ENCODE measurements around the gene TMEM190.

Gene TMEM190

GRCh38 chr19:55352040-55352439 lies 24.6 kb upstream of the TMEM190 start:
- DNase-seq: no peak

GRCh38 chr19:55352549-55353145 lies 24.0 kb upstream of the TMEM190 start:
- no peak for DNase-seq

DNA sequence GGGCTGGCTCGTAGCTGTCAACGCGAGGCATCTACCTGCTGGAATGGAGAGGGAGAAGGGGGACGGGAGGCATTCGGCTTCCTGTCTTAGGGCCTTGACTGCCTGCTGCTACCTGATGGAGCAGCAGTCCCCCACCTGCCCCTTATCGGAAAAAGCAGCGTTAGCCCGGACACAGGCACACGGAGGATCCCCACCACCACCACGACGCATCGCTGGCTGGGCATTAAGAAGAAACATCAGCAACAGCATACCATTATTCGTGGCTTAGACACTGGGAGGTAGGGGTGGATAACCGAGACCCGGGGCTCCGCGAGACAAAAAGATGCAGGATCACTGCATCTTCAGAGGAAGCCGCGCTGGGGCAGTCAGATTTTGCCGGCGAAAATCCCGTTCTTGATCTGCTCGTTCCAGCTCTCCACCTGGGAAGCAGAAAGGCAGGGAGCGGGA lies 23.2 kb upstream of the TMEM190 start:
- DNase-seq: no peak

DNA sequence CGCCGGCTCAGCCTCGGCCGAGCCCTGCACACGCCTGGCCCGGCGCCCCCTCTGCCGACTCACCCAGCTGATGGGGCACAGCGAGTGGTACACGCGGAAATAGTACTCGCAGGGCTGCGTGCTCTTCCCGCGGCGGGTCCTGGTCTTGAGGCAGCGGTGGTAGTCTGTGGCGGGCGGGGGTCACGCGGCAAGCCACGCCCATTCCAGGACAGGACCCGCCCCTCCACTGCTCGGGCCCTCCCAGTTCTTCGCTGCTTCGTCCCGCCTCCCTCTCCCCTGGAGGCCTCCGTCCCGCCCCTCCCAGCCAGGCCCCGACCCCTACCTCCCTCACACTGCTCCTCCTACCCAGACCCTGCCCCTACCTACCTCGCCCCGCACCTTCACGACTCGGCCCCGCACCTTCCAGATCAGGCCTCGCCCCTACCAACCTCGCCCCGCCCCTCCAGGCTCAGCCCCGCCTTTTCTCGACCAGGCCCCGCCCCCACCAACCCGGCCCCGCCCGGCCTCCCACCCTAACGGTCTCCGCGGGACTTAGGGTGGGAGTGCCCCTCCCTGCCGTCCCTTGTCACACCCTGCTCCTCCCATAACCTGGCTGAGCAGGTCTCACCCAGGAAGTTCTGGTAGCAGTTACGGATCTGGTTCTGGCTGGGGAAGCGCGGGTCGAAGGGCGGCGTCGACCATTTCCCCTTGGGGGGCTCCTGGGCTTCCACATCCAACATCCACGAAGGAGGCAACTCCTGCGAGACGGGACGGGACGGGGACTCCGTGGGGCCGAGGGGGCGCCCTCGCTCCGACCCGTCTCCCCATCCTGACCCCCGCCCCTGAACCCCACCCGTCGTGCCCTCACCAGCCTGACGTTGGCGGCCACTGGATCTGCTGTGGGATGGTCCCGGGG lies 22.6 kb upstream of the TMEM190 start:
- peak; percentile 86 for DNase-seq

DNA sequence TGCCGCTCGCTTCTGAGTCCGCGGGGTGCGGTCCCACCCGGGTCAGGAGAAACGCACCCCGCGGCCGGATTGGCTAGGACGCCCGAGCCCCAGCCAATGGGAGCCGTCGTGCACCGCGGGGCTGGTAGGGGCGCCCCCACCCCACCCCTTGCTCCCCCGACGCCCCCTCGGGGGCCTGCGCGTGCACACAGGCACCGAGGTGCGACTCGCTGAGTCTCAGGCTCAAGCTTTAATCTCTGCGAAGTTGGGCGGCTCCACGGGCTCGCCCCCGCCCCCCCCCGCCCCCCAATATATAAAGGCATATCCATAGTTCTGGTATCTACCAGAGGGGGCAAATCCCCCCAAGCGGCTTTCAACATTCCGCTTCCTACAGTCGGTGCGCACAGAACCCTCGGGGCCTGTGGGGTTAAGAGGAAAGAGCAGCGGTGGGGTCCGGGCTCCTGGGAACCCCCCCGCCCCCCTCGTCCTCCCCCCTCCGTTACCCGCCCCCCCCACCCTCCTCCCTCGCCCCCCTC lies 21.9 kb upstream of the TMEM190 start, which contains the start of gene COX6B2:
COX6B2 (minus strand) TSS at position 22 of the 515 bp plus-strand sequence. CDS start 198 bp downstream, outside the sequence.
- DNase-seq: no peak

GRCh38 chr19:55355213-55355821 lies 21.3 kb upstream of the TMEM190 start:
- no peak for DNase-seq

DNA sequence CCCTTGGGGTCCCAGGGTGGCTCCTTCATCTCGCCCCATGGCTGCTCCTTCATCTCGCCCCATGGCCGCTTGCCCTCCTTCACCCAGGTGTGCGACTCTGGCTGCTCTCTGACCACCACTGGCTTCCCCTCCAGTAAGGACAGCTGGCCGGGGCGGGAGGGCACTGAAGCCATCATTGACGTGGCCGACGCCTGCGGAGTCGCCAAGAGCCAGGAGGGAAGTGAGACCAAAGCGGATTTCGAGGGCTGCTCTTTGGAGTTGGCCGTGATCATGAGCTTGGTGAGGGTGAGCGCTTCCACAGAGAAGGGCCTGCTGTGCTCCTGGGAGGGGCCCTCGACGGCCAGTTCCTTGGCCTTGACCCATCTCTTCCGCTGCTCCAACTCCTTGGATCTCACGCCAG lies 18.1 kb upstream of the TMEM190 start:
- DNase-seq: no peak

GRCh38 chr19:55358943-55359908 lies 17.4 kb upstream of the TMEM190 start:
- DNase-seq: no peak

GRCh38 chr19:55360902-55361301 lies 15.7 kb upstream of the TMEM190 start:
- no peak for DNase-seq

GRCh38 chr19:55362174-55362989 lies 14.2 kb upstream of the TMEM190 start:
- DNase-seq: no peak

- DNase-seq: no peak
Observed at GRCh38 chr19:55362990-55363716, 13.5 kb upstream of the TMEM190 start, which contains the start of gene GARIN5B. Gene GARIN5B, minus strand, starts transcription at chr19:55363260. Its CDS starts 194 bp downstream, at chr19:55363066.

DNA sequence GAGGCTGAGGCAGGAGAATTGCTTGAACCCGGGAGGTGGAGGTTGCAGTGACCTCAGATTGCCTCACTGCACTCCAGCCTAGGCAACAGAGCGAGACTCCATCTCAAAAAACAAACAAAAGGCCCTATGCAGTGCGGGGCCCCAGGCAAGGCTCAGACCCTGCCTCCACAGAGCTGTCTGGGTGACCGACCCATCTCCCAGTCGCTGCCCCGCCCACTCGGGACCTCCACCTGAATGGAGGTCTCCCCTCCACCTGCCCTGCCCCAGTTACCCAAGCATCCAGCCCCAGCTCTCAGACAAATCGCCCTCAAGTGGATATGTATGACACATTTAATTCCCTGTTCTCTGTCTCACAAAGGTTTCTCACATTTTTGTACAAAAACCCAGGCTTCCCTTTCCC lies 11.4 kb upstream of the TMEM190 start:
- DNase-seq: no peak

DNA sequence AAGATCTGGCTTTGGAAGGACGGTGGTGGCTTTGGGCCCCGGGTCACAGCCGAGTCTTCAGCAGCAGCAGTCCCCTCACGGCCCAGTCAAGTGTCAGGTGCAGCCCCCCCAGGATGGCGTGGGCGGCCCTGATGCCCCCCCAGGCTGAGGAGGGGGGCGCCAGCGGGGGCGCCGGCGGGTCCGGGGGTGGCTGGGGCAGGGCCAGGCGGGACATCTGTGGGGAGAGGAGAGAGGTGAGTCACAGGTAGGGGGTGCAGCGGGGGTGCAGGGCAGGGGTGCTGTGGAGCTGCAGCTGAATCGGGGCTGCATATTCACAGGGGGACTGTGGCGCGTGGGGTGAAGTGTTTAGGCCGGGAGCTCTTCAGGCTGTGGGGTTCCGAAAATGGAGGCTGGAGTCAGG lies 10.7 kb upstream of the TMEM190 start:
- no peak for DNase-seq

GRCh38 chr19:55366790-55367189 lies 9.8 kb upstream of the TMEM190 start:
- DNase-seq: no peak

DNA sequence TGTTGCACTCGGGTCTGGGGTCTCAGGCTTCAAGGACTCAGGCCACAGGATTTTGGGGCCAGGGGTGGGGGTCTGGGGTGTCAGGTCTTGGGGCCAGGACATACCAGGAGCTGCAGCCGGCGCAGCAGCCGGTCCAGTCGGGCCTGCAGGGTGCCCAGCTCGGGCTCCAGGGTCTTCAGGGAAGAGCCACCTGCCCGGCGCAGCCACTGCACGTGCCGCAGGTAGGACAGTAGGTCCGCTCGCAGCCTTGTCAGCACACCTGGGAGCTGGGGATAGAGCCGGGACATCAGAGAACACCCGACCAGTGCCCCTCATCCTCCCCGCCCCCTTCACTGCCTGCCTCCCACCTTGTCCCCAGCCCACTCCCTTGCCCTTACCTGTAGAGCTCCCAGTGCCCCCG lies 8.5 kb upstream of the TMEM190 start:
- no peak for DNase-seq

DNA sequence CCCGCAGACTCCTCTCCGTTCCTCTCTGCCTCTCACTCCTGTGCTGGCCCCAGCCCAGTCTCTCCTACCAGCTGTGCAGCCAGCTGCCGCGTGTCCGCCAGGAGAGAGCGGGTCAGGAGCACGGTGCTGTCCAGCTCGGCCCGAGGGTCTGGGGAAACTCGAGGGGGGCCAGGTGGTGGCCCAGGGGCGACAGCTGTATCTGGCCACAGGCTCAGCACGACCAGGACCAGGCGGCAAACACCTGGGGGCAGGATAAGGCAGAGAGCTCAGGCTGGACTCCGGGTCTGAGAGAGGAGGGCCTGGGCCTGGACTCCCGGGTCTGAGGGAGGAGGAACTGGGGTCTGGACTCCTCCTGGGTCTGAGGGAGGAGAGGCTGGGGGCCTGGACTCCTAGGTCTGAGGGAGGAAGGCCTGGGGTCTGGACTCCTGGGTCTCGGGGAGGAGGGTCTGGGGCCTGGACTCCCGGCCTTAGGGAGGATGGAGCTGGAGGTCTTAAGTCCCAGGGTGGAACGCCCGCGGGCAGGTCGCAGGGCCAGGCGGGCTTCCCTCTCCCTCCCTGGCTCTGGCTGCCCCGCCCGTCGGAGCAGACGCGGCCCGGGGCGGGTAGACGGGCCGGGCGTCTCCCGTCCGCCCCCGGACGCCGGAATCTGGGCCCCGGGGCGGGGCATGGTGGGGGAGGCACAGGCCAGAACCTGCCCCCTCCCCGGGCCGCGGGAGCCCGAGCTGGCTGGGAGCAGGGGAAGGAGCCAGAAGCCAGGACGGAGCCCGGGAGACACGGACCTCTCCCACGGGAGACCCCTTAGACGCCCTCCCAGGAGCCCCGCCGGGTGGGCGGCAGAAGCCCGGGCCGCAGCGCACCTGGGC lies 7.7 kb upstream of the TMEM190 start:
- peak; percentile 77 for DNase-seq

GRCh38 chr19:55369653-55370304 lies 6.8 kb upstream of the TMEM190 start:
- peak; percentile 73 for DNase-seq

DNA sequence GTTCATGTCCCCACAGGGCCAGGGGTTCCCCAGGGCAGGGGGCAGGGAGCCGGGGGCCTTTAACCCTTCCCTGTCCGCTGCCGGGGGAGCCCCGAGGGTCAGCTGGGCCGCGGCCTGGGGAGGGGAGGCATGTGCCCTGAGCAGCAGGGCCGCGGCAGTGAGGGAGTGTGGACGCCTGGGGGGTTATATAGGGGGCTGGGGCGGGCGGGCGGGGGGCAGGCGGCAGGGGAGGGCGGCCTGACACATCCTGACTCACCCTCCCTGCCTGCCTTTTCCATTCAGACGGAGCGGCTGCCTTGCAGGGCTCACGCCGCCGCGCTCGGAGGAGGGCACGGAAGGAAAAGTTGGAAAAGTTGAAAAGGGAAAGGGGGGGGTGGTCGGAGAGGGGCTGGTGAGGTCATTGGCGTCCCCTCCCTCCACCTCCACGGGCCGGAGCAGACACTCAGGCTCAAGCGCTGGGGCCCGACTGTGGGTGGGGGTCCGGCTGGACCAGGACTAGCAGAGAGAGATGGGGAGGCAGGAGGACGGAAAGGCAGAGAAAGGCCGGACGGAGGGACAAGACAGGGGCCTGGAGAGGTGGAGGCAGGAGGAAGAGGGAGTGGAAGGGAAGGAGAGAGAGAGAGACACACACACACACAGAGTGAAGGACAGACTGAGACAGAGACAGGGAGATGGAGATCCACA lies 6.2 kb upstream of the TMEM190 start, which contains the start of gene IL11:
IL11 (minus strand) TSS at position 159 of the 684 bp plus-strand sequence; CDS start at position 6, 153 bp downstream.
- DNase-seq: no peak
